Endometrium (tissue), 2 donors: ENCODE data around the gene ABCC2.
"Not testable (repeated sequence)": the region's sequence is repeated elsewhere in the genome, so short reads cannot be mapped to it uniquely, and the experiment has no call there.

Source experiments
- FAIRE-seq: peaks from 2 replicates; lab custom pipeline; 2012; peaks lifted over from hg19 to GRCh38; lab: Jason Lieb, UNC
- donor health status: control.
- donor health status: control.

Gene ABCC2

DNA sequence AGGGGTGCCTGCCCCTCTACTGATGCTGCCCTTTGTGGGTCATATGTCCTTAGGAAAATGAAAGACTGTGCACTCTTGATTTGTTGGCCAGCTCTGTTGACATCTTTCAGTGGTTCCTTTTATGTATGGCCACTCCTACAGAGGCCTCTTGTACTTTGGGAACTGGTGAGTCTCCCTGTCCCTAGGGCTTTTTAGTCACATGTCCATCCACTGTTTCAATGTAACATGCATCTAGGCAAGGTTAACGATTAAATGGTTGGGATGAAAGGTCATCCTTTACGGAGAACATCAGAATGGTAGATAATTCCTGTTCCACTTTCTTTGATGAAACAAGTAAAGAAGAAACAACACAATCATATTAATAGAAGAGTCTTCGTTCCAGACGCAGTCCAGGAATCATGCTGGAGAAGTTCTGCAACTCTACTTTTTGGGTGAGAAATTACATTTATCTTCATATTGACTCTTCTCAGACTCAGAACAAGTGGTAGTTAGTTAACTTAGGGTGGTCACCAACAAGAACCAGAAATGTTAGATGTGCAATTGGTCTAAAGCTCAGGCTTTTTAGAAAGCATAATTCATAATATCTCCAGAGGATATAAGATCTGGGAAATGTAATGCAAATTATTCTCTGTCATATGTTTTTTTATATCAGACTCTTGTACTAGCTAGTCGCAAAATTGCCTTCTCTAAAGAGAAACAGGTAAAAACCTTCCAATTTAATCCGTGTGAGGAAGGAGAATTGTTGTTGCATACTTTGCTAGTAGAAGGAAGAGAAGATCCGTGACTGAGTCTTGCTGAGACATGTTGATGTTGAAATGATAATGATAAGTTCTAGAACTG, at the start of gene ABCC2:
Gene ABCC2 (plus strand): TSS at position 194 of the 840 bp plus-strand sequence. CDS start 205 bp downstream, at position 399.
- no peak for FAIRE-seq

DNA sequence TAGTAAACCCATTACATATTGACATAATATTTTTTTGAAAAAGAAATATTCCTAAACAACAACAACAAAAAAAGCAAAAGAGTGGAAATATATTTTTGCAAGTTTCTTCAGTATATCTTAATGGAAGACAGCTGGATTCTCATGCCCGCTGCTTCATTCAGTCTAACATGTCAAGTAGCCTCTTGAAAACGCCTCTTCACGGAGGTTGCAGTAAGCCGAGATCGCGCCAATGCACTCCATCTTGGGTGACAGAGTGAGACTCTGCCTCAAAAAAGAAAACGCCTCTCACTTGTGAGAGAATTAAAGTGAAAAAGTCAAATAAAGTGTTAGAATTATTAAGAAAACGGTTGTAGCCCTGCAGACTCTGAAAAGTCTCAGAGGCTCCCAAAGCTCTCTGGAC, 49.1 kb upstream of the ABCC2 start:
- FAIRE-seq = no peak

DNA sequence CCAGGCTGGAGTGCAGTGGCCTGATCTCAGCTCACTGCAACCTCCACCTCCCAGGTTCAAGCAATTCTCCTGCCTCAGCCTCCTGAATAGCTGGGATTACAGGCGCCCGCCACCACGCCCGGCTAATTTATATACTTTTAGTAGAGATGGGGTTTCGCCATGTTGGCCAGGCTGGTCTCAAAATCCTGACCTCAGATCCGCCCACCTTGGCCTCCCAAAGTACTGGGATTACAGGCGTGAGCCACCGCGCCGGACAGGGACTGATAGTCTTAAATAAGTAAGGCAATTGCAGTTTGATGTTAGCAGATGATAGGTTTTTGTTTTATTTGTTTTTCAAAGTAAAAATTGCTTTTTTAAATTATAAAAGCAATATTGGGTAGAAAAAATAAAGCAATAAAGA, 48.3 kb upstream of the ABCC2 start:
- FAIRE-seq = not testable (repeated sequence)

GRCh38 chr10:99740260-99740659, 42.2 kb upstream of the ABCC2 start:
- FAIRE-seq = no peak

- FAIRE-seq = no peak
Observed at GRCh38 chr10:99740933-99741559, 41.4 kb upstream of the ABCC2 start.

- no peak for FAIRE-seq
Observed at GRCh38 chr10:99742254-99742653, 40.2 kb upstream of the ABCC2 start.

GRCh38 chr10:99742701-99743100, 39.7 kb upstream of the ABCC2 start:
- FAIRE-seq = no peak

- no peak for FAIRE-seq
Observed at GRCh38 chr10:99743841-99744240, 38.6 kb upstream of the ABCC2 start.

GRCh38 chr10:99746166-99746565, 36.3 kb upstream of the ABCC2 start:
- FAIRE-seq = not testable (repeated sequence)

DNA sequence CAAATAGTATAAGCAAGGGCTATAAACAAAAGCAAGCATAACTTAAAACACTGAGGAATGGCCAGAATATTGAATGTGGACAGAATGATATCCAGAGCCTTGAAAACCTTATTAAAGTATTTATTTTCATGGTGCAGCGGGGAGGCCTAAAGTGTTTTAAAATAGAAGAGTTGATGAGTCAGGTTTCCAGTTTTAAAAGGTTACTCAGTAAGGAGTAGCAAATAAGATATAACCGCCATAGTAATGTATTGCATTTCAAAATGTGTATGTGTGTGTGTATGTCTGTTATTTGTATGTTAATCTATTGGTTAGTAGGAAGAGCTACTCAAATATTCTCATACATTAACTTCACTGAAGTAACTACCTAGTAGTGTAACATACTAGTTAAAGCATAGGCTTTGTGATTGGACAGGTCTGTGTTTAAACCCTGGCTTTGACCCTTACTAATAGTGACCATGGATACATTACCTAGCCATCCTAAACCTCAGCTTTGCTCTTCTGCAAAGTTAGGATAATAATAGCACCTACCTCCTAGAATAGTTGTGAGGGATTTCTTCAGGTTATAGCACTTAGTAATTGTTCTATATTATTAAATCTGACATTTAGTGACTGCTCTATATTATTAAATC, 33.5 kb upstream of the ABCC2 start:
- no peak for FAIRE-seq

DNA sequence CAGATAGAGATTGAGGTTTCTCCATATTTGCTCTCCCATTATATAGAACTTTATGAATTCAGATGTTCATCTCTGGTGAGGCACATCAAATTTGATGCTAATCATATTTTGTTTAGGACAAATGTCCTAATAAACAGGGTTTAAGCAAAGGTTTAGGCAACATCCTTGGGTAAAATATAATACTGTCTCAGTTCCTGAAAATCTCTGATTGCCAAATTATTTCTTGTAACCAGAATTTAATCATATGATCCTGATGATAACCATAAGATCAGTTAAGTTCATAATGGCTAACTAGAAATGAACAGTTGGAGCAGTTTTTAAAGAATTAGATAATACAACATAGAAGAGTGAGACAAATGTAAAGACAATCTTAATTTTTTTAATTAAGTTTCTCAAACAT, 31.8 kb upstream of the ABCC2 start:
- no peak for FAIRE-seq

GRCh38 chr10:99754670-99755069, 27.8 kb upstream of the ABCC2 start:
- FAIRE-seq = no peak

GRCh38 chr10:99756159-99756558, 26.3 kb upstream of the ABCC2 start:
- no peak for FAIRE-seq

DNA sequence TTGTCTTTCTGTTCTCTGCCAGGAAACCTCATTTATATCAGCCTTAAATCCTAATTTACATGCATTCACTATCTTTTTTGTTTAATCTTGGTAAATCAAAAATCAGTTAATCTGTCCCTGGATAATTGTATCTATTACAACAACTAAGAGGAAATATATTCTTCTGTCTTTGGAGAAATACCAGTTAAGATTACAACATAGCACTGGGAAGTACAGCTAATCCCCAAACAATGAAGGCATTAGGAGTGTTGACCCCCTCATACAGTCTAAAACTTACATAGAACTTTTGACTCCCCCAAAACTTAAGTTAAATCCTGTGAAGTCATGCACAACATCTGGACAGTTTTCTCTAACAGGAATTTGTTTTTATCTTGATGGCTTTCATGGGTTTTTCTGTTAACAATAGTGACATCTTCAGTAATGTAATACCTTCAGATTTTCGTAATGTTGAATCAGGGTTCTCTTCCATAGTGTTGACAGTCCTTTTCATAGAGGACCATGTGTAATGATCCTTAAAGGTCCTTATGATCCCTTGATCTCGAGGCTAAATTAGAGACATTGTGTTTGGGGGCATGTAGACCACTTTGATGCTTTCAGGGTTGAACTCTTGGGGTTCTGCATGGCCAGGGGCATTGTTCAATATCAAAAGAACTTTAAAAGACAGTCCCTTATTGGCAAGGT, 24.1 kb upstream of the ABCC2 start:
- no peak for FAIRE-seq

DNA sequence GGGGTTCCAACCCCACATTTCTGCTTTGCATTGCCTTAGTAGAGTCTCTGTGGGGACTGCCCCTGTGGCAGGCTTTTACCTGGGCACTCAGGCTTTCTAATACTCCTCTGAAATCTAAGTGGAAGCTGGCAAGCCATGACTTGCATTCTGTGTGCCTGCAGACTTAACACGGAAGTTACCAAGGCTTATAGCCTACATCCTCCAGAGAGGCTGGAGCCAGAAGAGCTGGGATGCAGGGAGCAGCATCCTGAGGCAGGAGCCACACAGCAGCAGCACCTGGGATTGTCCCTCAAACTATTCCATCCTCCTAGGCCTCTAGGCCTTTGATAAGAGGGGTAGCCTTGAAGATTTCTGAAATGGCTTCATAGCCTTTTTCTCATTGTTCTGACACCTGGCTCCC, 22.1 kb upstream of the ABCC2 start:
- no peak for FAIRE-seq

DNA sequence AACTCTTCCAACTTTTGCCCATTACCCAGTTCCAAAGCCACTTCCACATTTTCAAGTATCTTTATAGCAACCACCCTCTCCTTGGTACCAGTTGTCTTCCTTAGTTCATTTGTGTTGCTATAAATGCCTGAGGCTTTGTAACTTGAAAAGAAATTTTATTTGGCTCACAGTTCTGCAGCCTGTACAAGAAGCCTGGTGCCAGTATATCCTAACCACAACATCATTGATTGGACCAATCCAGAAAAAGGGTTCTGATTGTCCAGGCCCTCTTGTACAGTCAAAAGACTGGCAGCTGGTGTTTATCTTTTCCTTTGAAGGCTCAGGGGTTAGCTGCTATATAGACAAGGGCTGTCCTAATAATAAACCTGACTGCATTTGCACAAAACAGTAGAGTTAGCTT, 21.1 kb upstream of the ABCC2 start:
- no peak for FAIRE-seq

DNA sequence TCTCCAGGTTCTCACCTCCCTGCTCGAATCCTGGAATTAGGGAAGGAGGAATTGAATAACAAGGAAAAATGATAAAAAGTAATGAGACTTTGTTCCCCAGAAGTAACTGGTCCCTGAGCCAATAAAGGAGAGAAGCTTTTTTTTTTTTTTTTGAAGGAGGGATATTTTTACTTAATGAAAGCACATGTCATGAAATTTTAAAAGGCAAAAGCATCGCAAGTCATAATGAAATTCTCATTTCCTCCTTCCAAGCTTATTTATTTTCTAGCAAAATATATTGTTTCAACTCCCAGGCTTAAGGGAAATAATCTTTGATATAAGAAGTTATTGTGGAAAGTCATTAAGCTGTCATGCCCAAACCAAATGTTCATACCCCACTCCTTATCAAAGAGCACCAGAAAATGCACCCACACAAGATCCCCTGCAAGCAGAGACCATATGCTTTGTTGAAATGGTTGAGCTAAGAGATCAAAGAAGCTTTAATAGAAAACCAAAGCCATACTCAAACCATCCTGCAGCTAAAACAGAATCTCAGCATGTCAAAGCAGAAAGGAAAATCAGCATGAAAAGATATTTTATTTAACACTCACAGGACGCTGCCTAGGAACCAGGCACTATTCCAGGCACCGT, 16.7 kb upstream of the ABCC2 start:
- FAIRE-seq = no peak

- FAIRE-seq = no peak
Observed at GRCh38 chr10:99766302-99766681, 16.1 kb upstream of the ABCC2 start.

DNA sequence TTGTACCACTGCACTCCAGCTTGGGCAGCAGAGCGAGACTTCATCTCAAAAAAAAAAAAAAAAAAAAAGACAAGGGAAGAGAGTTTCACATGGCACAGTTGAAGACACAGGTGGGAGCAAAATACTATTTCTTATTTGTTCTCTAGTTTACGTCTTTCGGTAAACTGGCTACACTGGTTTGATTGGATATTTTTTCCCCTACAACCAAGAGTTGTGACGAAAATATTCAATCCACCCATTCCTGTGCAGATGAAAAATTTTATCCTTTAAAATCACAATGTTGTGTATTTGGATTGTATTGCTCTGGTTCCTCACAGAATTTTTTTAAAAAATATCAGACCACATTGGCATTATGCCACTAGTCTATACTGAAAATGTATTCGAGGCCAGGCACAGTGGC, 14.5 kb upstream of the ABCC2 start:
- FAIRE-seq = no peak

DNA sequence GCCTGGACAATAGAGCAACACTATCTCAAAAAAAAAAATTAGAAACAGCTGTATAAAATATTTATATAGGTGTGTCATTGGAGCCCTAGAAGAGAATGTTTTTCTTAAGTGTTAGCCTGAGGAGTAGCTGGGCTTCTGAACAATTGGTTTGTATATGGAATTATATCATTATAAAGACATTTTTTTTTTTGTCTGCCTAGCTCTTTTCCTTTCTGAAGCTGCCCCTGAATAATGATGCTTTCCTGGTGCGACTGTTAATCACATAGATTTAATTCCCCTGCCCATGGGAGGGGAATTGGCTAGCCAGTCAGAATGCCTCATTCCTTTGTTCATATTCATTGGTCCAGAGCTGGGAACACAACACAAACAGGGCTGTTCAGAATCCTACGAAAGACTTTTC, 13.9 kb upstream of the ABCC2 start:
- FAIRE-seq = no peak

DNA sequence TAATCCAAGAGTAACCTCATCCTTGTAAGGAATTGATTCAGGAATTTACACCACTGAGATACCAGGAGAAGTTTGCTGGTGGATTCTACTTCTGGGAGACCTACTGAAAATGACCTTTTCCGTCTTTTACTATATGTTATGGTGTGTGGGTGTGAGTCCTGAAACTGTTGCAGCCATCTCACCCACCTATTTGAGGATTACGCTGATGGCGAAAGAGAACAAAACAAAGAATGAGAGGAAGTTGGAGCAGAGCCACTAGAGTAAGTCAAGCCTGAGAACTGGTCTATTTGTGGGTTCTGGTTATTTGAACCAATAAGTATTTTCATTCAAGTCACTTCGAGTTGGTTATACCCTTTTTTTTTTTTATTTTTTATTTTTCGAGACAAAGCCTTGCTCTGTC, 12.7 kb upstream of the ABCC2 start:
- FAIRE-seq = no peak

GRCh38 chr10:99770408-99771045, 11.9 kb upstream of the ABCC2 start:
- no peak for FAIRE-seq
